ENCODE measurements around the gene TSPAN18. TPM values are rescaled to one million over a fixed set of nuclear protein-coding genes. Genes with fewer than 3 reads are reported as not detected.

Gene TSPAN18
- polyA plus RNA-seq, 1 of the 3 experiments (the other 2 are of a cell fraction), result 0.72 TPM

- no peaks in the 10 kb centered on the region for H3K79me2 ChIP-seq (ENCODE audit: insufficient read depth)
- POLR2A ChIA-PET, result no interaction called here
- no peaks in the 10 kb centered on the region for H3F3A ChIP-seq (replicated peaks; ENCODE audit: insufficient read depth)
- H3K36me3 ChIP-seq (replicated peaks in 1 of 2; ENCODE audit: control insufficient read depth in 1 of 2, insufficient read depth in 2 of 2, low read length in 1 of 2), result no peaks in the 10 kb centered on the region
- H3K4me2 ChIP-seq, result no peak overlapping the region
- no peaks in the 10 kb centered on the region for H4K20me1 ChIP-seq (ENCODE audit: insufficient read depth)
- no peaks in the 10 kb centered on the region for H3K9me2 ChIP-seq
- CTCF ChIA-PET, result interaction anchor here (0.7 kb wide), 1 partner anchor 85 kb away, joined by 4 read pairs; no protein-coding TSS in a partner anchor
- no peaks in the 10 kb centered on the region for H3K9me3 ChIP-seq
- H3K27ac ChIP-seq (ENCODE audit: low read depth in 2 of 2, low read length in 1 of 2), result no peak overlapping the region
- no peak for TF ChIP-seq EP300 (IDR thresholded peaks at IDR 0.05; ENCODE audit: borderline replicate concordance in 1 of 2, low read depth in 1 of 2, low read length in 1 of 2)
- TF ChIP-seq FOXJ3 (CRISPR knock-in tag; IDR thresholded peaks at IDR 0.05), result no peak
- TF ChIP-seq TEAD4 (IDR thresholded peaks at IDR 0.05; ENCODE audit: borderline replicate concordance, insufficient read depth), result no peak
- WGBS (ENCODE audit: low lambda C conversion rate), result 75% methylated on average over 5 of the region's 6 CpGs
- H3K4me3 ChIP-seq (ENCODE audit: low read depth in 2 of 2, low read length in 1 of 2), result no peak overlapping the region
- no peak overlapping the region for H2AFZ ChIP-seq (ENCODE audit: low read depth)
- DNase-seq, result no peak
- H3K9ac ChIP-seq, result no peak overlapping the region
- H3K27me3 ChIP-seq (ENCODE audit: insufficient read depth), result peaks cover 9% of the 10 kb centered on the region; the same call in 1 of the 2 replicates
- H3K4me1 ChIP-seq (ENCODE audit: control insufficient read depth in 1 of 2, insufficient read depth in 2 of 2, low read depth in 1 of 2, low read length in 1 of 2), result peaks cover 0 to 34% of the 10 kb centered on the region in 2 experiments; a peak in 1 of 4 replicates
These were observed 82.5 kb downstream of the TSPAN18 start for GRCh38 chr11:44809283-44809682.

- H3K4me2 ChIP-seq, result no peak overlapping the region
- DNase-seq, result no peak
- peaks cover 0 to 27% of the 10 kb centered on the region in 2 experiments; a peak in 1 of 4 replicates for H3K4me1 ChIP-seq (ENCODE audit: control insufficient read depth in 1 of 2, insufficient read depth in 2 of 2, low read depth in 1 of 2, low read length in 1 of 2)
- no peak for TF ChIP-seq USF1 (IDR thresholded peaks at IDR 0.05; ENCODE audit: borderline replicate concordance, low read depth)
- TF ChIP-seq EP300 (IDR thresholded peaks at IDR 0.05; ENCODE audit: borderline replicate concordance in 1 of 2, low read depth in 1 of 2, low read length in 1 of 2), result no peak
- no peak for TF ChIP-seq FOXJ3 (CRISPR knock-in tag; IDR thresholded peaks at IDR 0.05)
- no peaks in the 10 kb centered on the region for H4K20me1 ChIP-seq (ENCODE audit: insufficient read depth)
- H3K9me3 ChIP-seq, result no peaks in the 10 kb centered on the region
- POLR2A ChIA-PET, result no interaction called here
- 58% methylated on average over 3 of the region's 6 CpGs for WGBS (ENCODE audit: low lambda C conversion rate)
- no peaks in the 10 kb centered on the region for H3K79me2 ChIP-seq (ENCODE audit: insufficient read depth)
- no peak overlapping the region for H2AFZ ChIP-seq (ENCODE audit: low read depth)
- CTCF ChIA-PET, result interaction anchor here (1.0 to 1.7 kb wide), 2 partner anchors 19 to 25 kb away, joined by 3 read pairs; no protein-coding TSS in a partner anchor
- H3K9me2 ChIP-seq, result no peaks in the 10 kb centered on the region
- H3K27ac ChIP-seq (ENCODE audit: low read depth in 2 of 2, low read length in 1 of 2), result no peak overlapping the region; a peak in 1 of 4 replicates
- no peak overlapping the region for H3K9ac ChIP-seq
- H3K27me3 ChIP-seq (ENCODE audit: insufficient read depth), result peaks cover 8% of the 10 kb centered on the region; the same call in 1 of the 2 replicates
- no peaks in the 10 kb centered on the region for H3K36me3 ChIP-seq (replicated peaks in 1 of 2; ENCODE audit: control insufficient read depth in 1 of 2, insufficient read depth in 2 of 2, low read length in 1 of 2)
- no peaks in the 10 kb centered on the region for H3F3A ChIP-seq (replicated peaks; ENCODE audit: insufficient read depth)
- no peak overlapping the region for H3K4me3 ChIP-seq (ENCODE audit: low read depth in 2 of 2, low read length in 1 of 2)
These were observed 85.2 kb downstream of the TSPAN18 start for GRCh38 chr11:44811841-44812448.

- no peaks in the 10 kb centered on the region for H3K36me3 ChIP-seq (replicated peaks in 1 of 2; ENCODE audit: control insufficient read depth in 1 of 2, insufficient read depth in 2 of 2, low read length in 1 of 2)
- TF ChIP-seq, protein P1, sequence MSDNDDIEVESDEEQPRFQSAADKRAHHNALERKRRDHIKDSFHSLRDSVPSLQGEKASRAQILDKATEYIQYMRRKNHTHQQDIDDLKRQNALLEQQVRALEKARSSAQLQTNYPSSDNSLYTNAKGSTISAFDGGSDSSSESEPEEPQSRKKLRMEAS (IDR thresholded peaks at IDR 0.05; ENCODE audit: low read depth), result no peak
- no peak for TF ChIP-seq TEAD4 (IDR thresholded peaks at IDR 0.05; ENCODE audit: borderline replicate concordance, insufficient read depth)
- no peak for TF ChIP-seq FOXM1 (IDR thresholded peaks at IDR 0.05; ENCODE audit: low read depth)
- TF ChIP-seq REST (IDR thresholded peaks at IDR 0.05; ENCODE audit: low read depth, low read length), result no peak
- TF ChIP-seq RFX5 (IDR thresholded peaks at IDR 0.05; ENCODE audit: low read length), result no peak
- TF ChIP-seq CTCF (IDR thresholded peaks at IDR 0.05), result no peak
- no peak for TF ChIP-seq EP300 (IDR thresholded peaks at IDR 0.05; ENCODE audit: borderline replicate concordance in 1 of 2, low read depth in 1 of 2, low read length in 1 of 2)
- TF ChIP-seq SMC3 (IDR thresholded peaks at IDR 0.05; ENCODE audit: low read depth, low read length), result no peak
- H3K4me1 ChIP-seq (ENCODE audit: control insufficient read depth in 1 of 2, insufficient read depth in 2 of 2, low read depth in 1 of 2, low read length in 1 of 2), result peaks cover 0 to 32% of the 10 kb centered on the region in 2 experiments; a peak in 1 of 4 replicates
- DNase-seq, result no peak
- no peak overlapping the region for H2AFZ ChIP-seq (ENCODE audit: low read depth)
- 61% methylated on average over 5 of the region's 9 CpGs for WGBS (ENCODE audit: low lambda C conversion rate)
- H4K20me1 ChIP-seq (ENCODE audit: insufficient read depth), result no peaks in the 10 kb centered on the region
- no peak overlapping the region for H3K4me3 ChIP-seq (ENCODE audit: low read depth in 2 of 2, low read length in 1 of 2)
- H3K9ac ChIP-seq, result no peak overlapping the region
- peaks cover 8% of the 10 kb centered on the region; the same call in 1 of the 2 replicates for H3K27me3 ChIP-seq (ENCODE audit: insufficient read depth)
- no peaks in the 10 kb centered on the region for H3F3A ChIP-seq (replicated peaks; ENCODE audit: insufficient read depth)
- no peaks in the 10 kb centered on the region for H3K79me2 ChIP-seq (ENCODE audit: insufficient read depth)
- H3K27ac ChIP-seq (ENCODE audit: low read depth in 2 of 2, low read length in 1 of 2), result peak overlapping the region in 1 of 2 experiments; percentile 19; a peak in 1 of 4 replicates
- no peak overlapping the region for H3K4me2 ChIP-seq
- no peaks in the 10 kb centered on the region for H3K9me2 ChIP-seq
- H3K9me3 ChIP-seq, result no peaks in the 10 kb centered on the region
- ChIA-PET CTCF (interaction anchor here (1.0 to 1.7 kb wide), 2 partner anchors 20 to 24 kb away, joined by 3 read pairs; no protein-coding TSS in a partner anchor), POLR2A (no interaction called here)
These were observed 86.2 kb downstream of the TSPAN18 start for GRCh38 chr11:44812971-44813370.
